ENCODE data around the gene CITED2.
"Not testable (repeated sequence)": the region's sequence is repeated elsewhere in the genome, so short reads cannot be mapped to it uniquely, and the experiment has no call there.

The CITED2 gene

GRCh38 chr6:139364302-139364981, 10.0 kb downstream of the CITED2 start:
- FAIRE-seq = peak; percentile 92

- FAIRE-seq = not testable (repeated sequence)
These were observed 10.7 kb downstream of the CITED2 start for GRCh38 chr6:139363797-139364196.

- FAIRE-seq = not testable (repeated sequence)
These were observed 11.3 kb downstream of the CITED2 start for GRCh38 chr6:139363123-139363522.

- no peak for FAIRE-seq
These were observed 13.2 kb downstream of the CITED2 start for GRCh38 chr6:139361211-139361610.

GRCh38 chr6:139356924-139357323, 17.5 kb downstream of the CITED2 start:
- no peak for FAIRE-seq

GRCh38 chr6:139355777-139356445, 18.5 kb downstream of the CITED2 start:
- FAIRE-seq = no peak

GRCh38 chr6:139355172-139355571, 19.3 kb downstream of the CITED2 start:
- no peak for FAIRE-seq

GRCh38 chr6:139354189-139354588, 20.3 kb downstream of the CITED2 start:
- FAIRE-seq = no peak

- no peak for FAIRE-seq
These were observed 24.9 kb downstream of the CITED2 start for GRCh38 chr6:139349464-139350020.

GRCh38 chr6:139346392-139346791, 28.1 kb downstream of the CITED2 start:
- no peak for FAIRE-seq

- FAIRE-seq = no peak
These were observed 30.1 kb downstream of the CITED2 start for GRCh38 chr6:139344186-139344963.

GRCh38 chr6:139343052-139343750, 31.2 kb downstream of the CITED2 start:
- no peak for FAIRE-seq

GRCh38 chr6:139341060-139341459, 33.4 kb downstream of the CITED2 start:
- no peak for FAIRE-seq

GRCh38 chr6:139338795-139339194, 35.7 kb downstream of the CITED2 start:
- no peak for FAIRE-seq

GRCh38 chr6:139337830-139338229, 36.6 kb downstream of the CITED2 start:
- FAIRE-seq = no peak

GRCh38 chr6:139337001-139337400, 37.4 kb downstream of the CITED2 start:
- FAIRE-seq = no peak

GRCh38 chr6:139336488-139336887, 38.0 kb downstream of the CITED2 start:
- no peak for FAIRE-seq

GRCh38 chr6:139335447-139336210, 38.8 kb downstream of the CITED2 start:
- no peak for FAIRE-seq

- FAIRE-seq = no peak
These were observed 39.5 kb downstream of the CITED2 start for GRCh38 chr6:139334806-139335446.

- peak; percentile 18 for FAIRE-seq
These were observed 43.5 kb downstream of the CITED2 start for GRCh38 chr6:139330826-139331500.

- FAIRE-seq = no peak
These were observed 44.1 kb downstream of the CITED2 start for GRCh38 chr6:139330306-139330705.
